Tibial nerve (tissue), 3 donors: ENCODE results near the gene SPTAN1.

ENCODE experiments used
- CTCF ChIP-seq, 5 experiments: fragments of 200-600 bp in 3 of 5; fragments of 450-650 bp in 2 of 5; sonication (generic) in 3 of 5; IDR thresholded peaks; one replicate each; pipeline ENCODE4 v1.5.1; 2016 to 2019; ENCODE audit warnings: antibody characterized with exemption in 5 of 5, mild to moderate bottlenecking in 3 of 5, moderate library complexity in 2 of 5
- POLR2A ChIP-seq, 2 donors: fragments of 450-650 bp; IDR thresholded peaks; one replicate each; pipeline ENCODE4 v1.6.1; 2017; ENCODE audit warnings: antibody characterized with exemption in 2 of 2, mild to moderate bottlenecking in 2 of 2, moderate library complexity in 2 of 2

GRCh38 chr9:128593039-128593438 lies 40.7 kb downstream of the SPTAN1 start:
- TF ChIP-seq CTCF (IDR thresholded peaks at IDR 0.05) (no peak), POLR2A (IDR thresholded peaks at IDR 0.05) (no peak)
